Astrocyte (in vitro differentiated cells and primary cell): ENCODE measurements around the gene KIAA1671.

Experiments used
- EZH2 ChIP-seq: IDR thresholded peaks from 2 replicates; pipeline ENCODE4 v1.6.1; 2012; ENCODE audit warnings: mild to moderate bottlenecking, low read length, inconsistent platforms; ENCODE audit not compliant: insufficient read depth
- TF ChIP-seq, protein P1 (sequence below): IDR thresholded peaks from 2 replicates; pipeline ENCODE4 v1.5.1; 2011; ENCODE audit warnings: low read depth, mild to moderate bottlenecking, inconsistent platforms, low read length, moderate library complexity; ENCODE audit not compliant: insufficient read depth

DNA sequence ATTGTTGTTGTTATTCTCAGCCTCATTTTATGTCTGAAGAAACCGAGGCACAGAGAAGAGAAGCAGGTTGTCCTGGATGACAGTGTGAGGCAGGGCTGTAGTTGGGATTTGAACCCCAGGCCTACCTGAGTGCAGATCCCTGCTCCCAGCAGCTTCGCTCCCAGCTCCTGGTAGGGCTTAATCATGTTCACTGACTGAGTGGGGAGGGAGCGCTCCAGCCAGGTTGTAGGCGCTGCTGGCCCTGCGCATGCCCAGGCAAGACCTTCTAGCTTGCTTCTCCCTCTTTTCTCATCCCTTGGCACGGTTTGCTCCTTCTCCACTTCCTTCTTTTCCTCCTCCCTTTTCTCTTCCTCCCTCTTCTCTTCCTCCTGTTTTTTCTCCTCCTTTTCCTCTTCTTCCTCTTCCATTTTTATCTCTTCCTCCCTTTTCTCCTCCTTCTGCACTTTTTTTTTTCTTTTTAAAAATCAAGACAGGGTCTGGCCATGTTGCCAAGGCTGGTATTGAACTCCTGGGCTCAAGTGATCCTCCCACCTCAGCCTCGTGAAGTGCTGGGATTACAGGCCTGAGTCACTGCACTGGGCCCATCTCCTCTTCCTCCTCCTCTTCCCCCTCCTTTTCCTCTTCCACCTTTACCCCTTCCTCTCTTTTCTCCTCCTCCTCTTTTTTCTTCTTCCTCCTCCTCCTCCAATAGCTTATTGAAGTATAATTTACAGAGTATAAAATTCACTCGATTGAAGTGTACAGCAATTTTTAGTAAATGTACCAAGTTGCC is 109.3 kb downstream of the KIAA1671 start:
- TF ChIP-seq EZH2 = no peak
- TF ChIP-seq, protein P1, sequence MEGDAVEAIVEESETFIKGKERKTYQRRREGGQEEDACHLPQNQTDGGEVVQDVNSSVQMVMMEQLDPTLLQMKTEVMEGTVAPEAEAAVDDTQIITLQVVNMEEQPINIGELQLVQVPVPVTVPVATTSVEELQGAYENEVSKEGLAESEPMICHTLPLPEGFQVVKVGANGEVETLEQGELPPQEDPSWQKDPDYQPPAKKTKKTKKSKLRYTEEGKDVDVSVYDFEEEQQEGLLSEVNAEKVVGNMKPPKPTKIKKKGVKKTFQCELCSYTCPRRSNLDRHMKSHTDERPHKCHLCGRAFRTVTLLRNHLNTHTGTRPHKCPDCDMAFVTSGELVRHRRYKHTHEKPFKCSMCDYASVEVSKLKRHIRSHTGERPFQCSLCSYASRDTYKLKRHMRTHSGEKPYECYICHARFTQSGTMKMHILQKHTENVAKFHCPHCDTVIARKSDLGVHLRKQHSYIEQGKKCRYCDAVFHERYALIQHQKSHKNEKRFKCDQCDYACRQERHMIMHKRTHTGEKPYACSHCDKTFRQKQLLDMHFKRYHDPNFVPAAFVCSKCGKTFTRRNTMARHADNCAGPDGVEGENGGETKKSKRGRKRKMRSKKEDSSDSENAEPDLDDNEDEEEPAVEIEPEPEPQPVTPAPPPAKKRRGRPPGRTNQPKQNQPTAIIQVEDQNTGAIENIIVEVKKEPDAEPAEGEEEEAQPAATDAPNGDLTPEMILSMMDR = no peak
